Nephron (organoid): ENCODE data around the gene RAET1L.
A peak's percentile ranks its signal among the peaks of the same experiment; 100 is the strongest.
"Not testable (repeated sequence)": the region's sequence is repeated elsewhere in the genome, so short reads cannot be mapped to it uniquely, and the experiment has no call there.

Experiments
- H3K27ac Mint-ChIP-seq, 3 experiments: 2 replicates each; pipeline ENCODE4 v1.8.0; 2020; ENCODE audit warnings: mixed read lengths in 3 of 3, mild to moderate bottlenecking in 2 of 3, moderate library complexity in 1 of 3
- H3K27me3 Mint-ChIP-seq: 2 replicates; pipeline ENCODE4 v1.8.0; 2021; ENCODE audit warnings: low read depth, mild to moderate bottlenecking, moderate library complexity, mixed read lengths
- H3K36me3 Mint-ChIP-seq: 2 replicates; pipeline ENCODE4 v1.8.0; 2020; ENCODE audit warnings: low read depth, mixed read lengths
- H3K4me1 Mint-ChIP-seq: 2 replicates; pipeline ENCODE4 v1.8.0; 2020; ENCODE audit warnings: mixed read lengths
- H3K4me3 Mint-ChIP-seq, 3 experiments: 2 replicates each; pipeline ENCODE4 v1.8.0; 2020; ENCODE audit warnings: mild to moderate bottlenecking in 3 of 3, mixed read lengths in 3 of 3, moderate library complexity in 2 of 3
- H3K9me3 Mint-ChIP-seq: 2 replicates; pipeline ENCODE4 v1.8.0; 2020; ENCODE audit warnings: mixed read lengths
- CTCF ChIP-seq, 3 experiments: fragments of 200-600 bp; sonication (generic); IDR thresholded peaks; one replicate each; pipeline ENCODE4 v1.5.0; 2021; ENCODE audit warnings: antibody characterized with exemption in 3 of 3; ENCODE audit not compliant: unreplicated experiment in 3 of 3

Gene RAET1L

DNA sequence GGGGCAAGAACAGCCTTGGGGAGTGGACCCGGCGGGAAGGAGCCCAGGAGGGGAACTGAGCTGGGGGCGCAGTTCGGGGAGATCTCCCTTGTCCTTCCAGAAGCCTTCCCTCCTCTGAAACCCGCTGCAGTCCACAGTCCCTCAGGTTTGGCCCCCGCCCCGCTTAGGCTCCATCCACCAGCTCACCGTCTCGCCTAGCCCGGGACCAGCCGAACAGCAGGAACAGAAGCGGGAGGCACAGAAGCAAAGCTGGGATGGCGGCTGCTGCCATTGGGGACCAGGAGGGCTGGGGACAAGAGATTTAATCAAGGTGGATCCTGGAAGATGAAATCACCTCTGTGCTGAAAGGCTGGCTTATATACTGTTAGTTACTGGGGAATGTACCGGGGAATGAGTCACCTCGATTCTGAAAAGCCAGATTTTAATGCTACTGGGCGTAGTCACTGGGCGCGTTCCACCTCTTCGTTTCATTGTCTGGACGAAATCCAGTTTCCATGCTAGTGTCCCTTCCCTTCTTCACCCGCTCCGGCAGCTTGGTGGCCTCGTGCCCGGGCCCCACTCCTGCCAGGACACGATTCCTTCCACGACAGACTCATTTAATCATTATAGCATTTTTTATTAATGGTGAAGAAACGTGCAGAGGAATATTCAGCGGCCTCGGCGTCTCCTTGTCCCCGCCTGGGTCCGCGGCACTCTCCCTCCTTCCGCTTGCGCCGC, at the start of gene RAET1L:
Gene RAET1L, minus strand, starts transcription at position 332 of the 717 bp plus-strand sequence. Its CDS starts 61 bp downstream, at position 271.
- Mint-ChIP-seq H3K9me3 (no peaks in the 10 kb centered on the region), H3K27ac (no peak within 1 kb of the TSS), H3K4me1 (no peaks in the 10 kb centered on the region), H3K27me3 (peaks cover 84% of the 10 kb centered on the region), H3K36me3 (no peaks in the 10 kb centered on the region), H3K4me3 (no peak within 1 kb of the TSS)
- no peak for TF ChIP-seq CTCF (IDR thresholded peaks at IDR 0.05; ENCODE audit: unreplicated experiment in 3 of 3)

DNA sequence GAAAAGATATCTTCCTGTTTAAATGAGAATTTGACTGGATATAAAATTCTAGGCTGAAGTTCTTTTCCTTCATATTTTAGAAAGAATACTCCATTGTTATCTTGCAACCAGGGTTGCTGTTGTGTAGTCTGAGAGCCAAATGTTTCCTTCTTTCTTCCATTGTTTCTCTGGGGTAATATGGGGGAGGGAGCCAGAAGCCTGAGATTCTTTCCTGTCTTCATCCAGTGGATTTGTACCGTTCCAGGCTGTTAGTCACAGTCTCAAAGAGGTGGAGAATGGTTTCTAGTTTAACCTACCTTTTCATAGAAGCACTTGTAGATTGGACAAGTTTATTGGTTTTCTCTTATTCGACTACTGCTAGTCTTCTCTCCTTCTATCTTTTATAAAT, 49.7 kb upstream of the RAET1L start:
- TF ChIP-seq CTCF (IDR thresholded peaks at IDR 0.05; ENCODE audit: unreplicated experiment in 3 of 3) = no peak
- no peaks in the 10 kb centered on the region for H3K36me3 Mint-ChIP-seq
- peak overlapping the region; percentile 53 to 75 (median 56) for H3K27ac Mint-ChIP-seq
- H3K9me3 Mint-ChIP-seq = no peaks in the 10 kb centered on the region
- peaks cover 30% of the 10 kb centered on the region for H3K4me1 Mint-ChIP-seq
- H3K4me3 Mint-ChIP-seq = no peak overlapping the region
- H3K27me3 Mint-ChIP-seq = peaks cover 5% of the 10 kb centered on the region

- H3K4me3 Mint-ChIP-seq, H3K36me3 Mint-ChIP-seq, H3K9me3 Mint-ChIP-seq, H3K27me3 Mint-ChIP-seq: not testable (repeated sequence)
- H3K4me1 Mint-ChIP-seq = peaks cover 30% of the 10 kb centered on the region
- H3K27ac Mint-ChIP-seq = peak overlapping the region; percentile 53 to 75 (median 56)
Observed at GRCh38 chr6:150074396-150075033, 49.2 kb upstream of the RAET1L start.

GRCh38 chr6:150072201-150072600, 46.9 kb upstream of the RAET1L start:
- Mint-ChIP-seq H3K9me3 (no peaks in the 10 kb centered on the region), H3K4me3 (no peak overlapping the region), H3K27ac (no peak overlapping the region), H3K36me3 (no peaks in the 10 kb centered on the region), H3K27me3 (peaks cover 20% of the 10 kb centered on the region), H3K4me1 (peaks cover 34% of the 10 kb centered on the region)
- TF ChIP-seq CTCF (IDR thresholded peaks at IDR 0.05; ENCODE audit: unreplicated experiment in 3 of 3) = no peak

DNA sequence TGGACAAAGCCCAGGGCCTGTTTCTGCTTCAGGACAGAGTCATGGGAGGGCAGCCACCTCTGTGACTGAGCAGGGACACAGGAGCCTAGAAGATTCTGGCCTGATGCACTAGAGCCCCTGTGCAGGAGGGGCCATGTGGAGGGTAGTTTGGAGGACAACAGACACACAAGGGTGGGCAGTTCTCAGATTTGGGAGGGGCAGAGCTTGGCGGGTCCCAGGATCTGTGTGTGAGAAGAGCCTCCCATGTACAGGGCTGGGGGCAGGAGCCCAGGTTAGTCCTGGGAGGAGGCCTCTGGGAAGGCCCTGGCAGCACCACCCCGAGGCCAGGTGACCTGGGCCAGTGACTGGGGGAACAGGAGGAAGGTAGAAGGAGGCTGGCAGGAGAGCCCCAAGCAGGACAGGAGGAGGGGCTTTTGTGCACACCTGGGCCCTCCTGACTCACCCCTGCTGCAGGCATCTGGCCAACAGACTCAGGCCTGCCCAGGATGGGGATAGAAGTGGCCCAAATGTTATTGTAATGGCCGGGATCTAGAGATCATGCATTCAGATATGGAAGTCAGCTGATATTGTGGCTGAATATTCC, 45.0 kb upstream of the RAET1L start:
- Mint-ChIP-seq H3K36me3 (peaks cover 10% of the 10 kb centered on the region), H3K27ac (no peak overlapping the region), H3K4me3 (peak overlapping the region in 2 of 3 experiments; percentile 85 to 89), H3K27me3 (peaks cover 30% of the 10 kb centered on the region), H3K9me3 (no peaks in the 10 kb centered on the region), H3K4me1 (peaks cover 29% of the 10 kb centered on the region)
- no peak for TF ChIP-seq CTCF (IDR thresholded peaks at IDR 0.05; ENCODE audit: unreplicated experiment in 3 of 3)

DNA sequence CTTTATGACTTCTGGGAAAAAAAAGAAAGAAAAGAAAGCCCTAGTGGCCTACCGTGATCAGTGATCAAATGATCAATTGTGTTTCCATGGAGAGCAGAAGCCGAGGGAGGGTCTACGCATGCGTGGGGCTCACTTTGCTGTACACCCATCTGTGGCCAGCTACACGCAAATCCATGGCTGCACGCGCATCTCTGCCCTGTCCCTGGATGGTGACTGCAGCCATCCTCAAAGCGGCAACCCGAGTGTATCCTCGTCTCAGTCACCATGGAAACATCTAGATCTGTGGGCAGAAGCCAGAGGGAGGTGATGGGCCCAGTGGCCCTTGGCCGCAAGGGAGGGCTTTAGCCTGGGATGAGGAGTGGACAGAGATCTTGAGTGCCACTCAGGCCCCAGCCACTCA, 44.4 kb upstream of the RAET1L start:
- Mint-ChIP-seq H3K36me3 (peaks cover 16% of the 10 kb centered on the region), H3K27me3 (peaks cover 36% of the 10 kb centered on the region), H3K9me3 (no peaks in the 10 kb centered on the region), H3K4me3 (peak overlapping the region; percentile 85 to 89 (median 88)), H3K27ac (peak overlapping the region in 2 of 3 experiments; percentile 19 to 83), H3K4me1 (peaks cover 23% of the 10 kb centered on the region)
- no peak for TF ChIP-seq CTCF (IDR thresholded peaks at IDR 0.05; ENCODE audit: unreplicated experiment in 3 of 3)
